HUES64 (cell line): Measurements from ENCODE around the gene PPIL6.

Experiments
- H3K27ac ChIP-seq: 2 replicates; pipeline ENCODE4 v1.7.0; 2013; ENCODE audit warnings: low read depth, low read length, inconsistent platforms
- H3K27me3 ChIP-seq: 2 replicates; pipeline ENCODE4 v1.6.1; 2013; ENCODE audit warnings: mild to moderate bottlenecking, low read length; ENCODE audit not compliant: insufficient read depth
- H3K36me3 ChIP-seq: 2 replicates; pipeline ENCODE4 v1.6.1; 2013; ENCODE audit warnings: mild to moderate bottlenecking, low read length; ENCODE audit not compliant: insufficient read depth
- H3K4me1 ChIP-seq: 2 replicates; pipeline ENCODE4 v1.6.1; 2013; ENCODE audit warnings: mild to moderate bottlenecking, low read length, moderate library complexity; ENCODE audit not compliant: insufficient read depth
- H3K4me3 ChIP-seq: 2 replicates; pipeline ENCODE4 v1.5.1; 2013; ENCODE audit warnings: mild to moderate bottlenecking, low read length, moderate library complexity
- H3K9ac ChIP-seq: 2 replicates; pipeline ENCODE4 v1.6.1; 2013; ENCODE audit warnings: mild to moderate bottlenecking, low read depth, low read length
- H3K9me3 ChIP-seq: 2 replicates; pipeline ENCODE4 v1.6.1; 2013; ENCODE audit warnings: low read depth, low read length; ENCODE audit not compliant: insufficient read depth
- WGBS: fragments of 150-250, 120-280 bp; methylation state at CpG from one replicate; pipeline ENCODE4 v1.1.7; 2013; ENCODE audit warnings: missing lambda C conversion rate; 5-methylcytosine and 5-hydroxymethylcytosine counted together

Gene PPIL6

GRCh38 chr6:109429496-109429895 lies 10.9 kb downstream of the PPIL6 start:
- H3K36me3 ChIP-seq: no peaks in the 10 kb centered on the region
- no peaks in the 10 kb centered on the region for H3K4me1 ChIP-seq
- no peaks in the 10 kb centered on the region for H3K9me3 ChIP-seq
- H3K27ac ChIP-seq: no peak overlapping the region
- WGBS: 92% methylated on average over 3 of the region's 3 CpGs
- H3K9ac ChIP-seq: no peak overlapping the region
- no peaks in the 10 kb centered on the region for H3K27me3 ChIP-seq
- no peak overlapping the region for H3K4me3 ChIP-seq

GRCh38 chr6:109428889-109429477 lies 11.4 kb downstream of the PPIL6 start:
- Histone ChIP-seq H3K4me3 (no peak overlapping the region), H3K4me1 (no peaks in the 10 kb centered on the region), H3K36me3 (no peaks in the 10 kb centered on the region), H3K9me3 (no peaks in the 10 kb centered on the region), H3K9ac (no peak overlapping the region), H3K27me3 (no peaks in the 10 kb centered on the region), H3K27ac (no peak overlapping the region)
- WGBS: 91% methylated on average over 6 of the region's 7 CpGs

- Histone ChIP-seq H3K4me3 (no peak overlapping the region), H3K4me1 (no peaks in the 10 kb centered on the region)
- 100% methylated on average over 2 of the region's 2 CpGs for WGBS
Observed at GRCh38 chr6:109424946-109425345, 15.5 kb downstream of the PPIL6 start.

GRCh38 chr6:109421184-109421583 lies 19.2 kb downstream of the PPIL6 start:
- no peaks in the 10 kb centered on the region for H3K36me3 ChIP-seq
- 89% methylated on average over 1 of the region's 1 CpG for WGBS
- H3K4me1 ChIP-seq: no peaks in the 10 kb centered on the region
- H3K9me3 ChIP-seq: no peaks in the 10 kb centered on the region
- H3K9ac ChIP-seq: no peak overlapping the region
- H3K27ac ChIP-seq: no peak overlapping the region
- H3K27me3 ChIP-seq: no peaks in the 10 kb centered on the region
- no peak overlapping the region for H3K4me3 ChIP-seq

More at GRCh38 chr6:109424946-109425345, 15.5 kb downstream of the PPIL6 start:
- Histone ChIP-seq H3K9me3 (no peaks in the 10 kb centered on the region), H3K27me3 (no peaks in the 10 kb centered on the region), H3K9ac (no peak overlapping the region), H3K27ac (no peak overlapping the region), H3K36me3 (no peaks in the 10 kb centered on the region)

- Histone ChIP-seq H3K27me3 (no peaks in the 10 kb centered on the region), H3K9ac (no peak overlapping the region), H3K4me1 (no peaks in the 10 kb centered on the region), H3K4me3 (no peak overlapping the region), H3K9me3 (no peaks in the 10 kb centered on the region), H3K27ac (no peak overlapping the region), H3K36me3 (no peaks in the 10 kb centered on the region)
- WGBS: 79% methylated on average over 1 of the region's 1 CpG
Observed at GRCh38 chr6:109420751-109421150, 19.7 kb downstream of the PPIL6 start.

- 93% methylated on average over 4 of the region's 4 CpGs for WGBS
- Histone ChIP-seq H3K4me1 (no peaks in the 10 kb centered on the region), H3K27me3 (no peaks in the 10 kb centered on the region), H3K4me3 (no peak overlapping the region), H3K9ac (no peak overlapping the region), H3K36me3 (no peaks in the 10 kb centered on the region), H3K27ac (no peak overlapping the region), H3K9me3 (no peaks in the 10 kb centered on the region)
Observed at GRCh38 chr6:109417646-109418045, 22.8 kb downstream of the PPIL6 start.

- 100% methylated on average over 1 of the region's 2 CpGs for WGBS
- no peaks in the 10 kb centered on the region for H3K27me3 ChIP-seq
- no peaks in the 10 kb centered on the region for H3K4me1 ChIP-seq
- H3K4me3 ChIP-seq: no peak overlapping the region
- no peaks in the 10 kb centered on the region for H3K9me3 ChIP-seq
- no peak overlapping the region for H3K27ac ChIP-seq
- no peaks in the 10 kb centered on the region for H3K36me3 ChIP-seq
- H3K9ac ChIP-seq: no peak overlapping the region
Observed at GRCh38 chr6:109411034-109411433, 29.4 kb downstream of the PPIL6 start.

GRCh38 chr6:109406196-109406595 lies 34.2 kb downstream of the PPIL6 start:
- no peak overlapping the region for H3K27ac ChIP-seq
- no peaks in the 10 kb centered on the region for H3K36me3 ChIP-seq
- H3K27me3 ChIP-seq: no peaks in the 10 kb centered on the region
- 99% methylated on average over 4 of the region's 4 CpGs for WGBS
- H3K4me3 ChIP-seq: no peak overlapping the region
- H3K4me1 ChIP-seq: no peaks in the 10 kb centered on the region
- no peak overlapping the region for H3K9ac ChIP-seq
- no peaks in the 10 kb centered on the region for H3K9me3 ChIP-seq

- WGBS: 91% methylated on average over 3 of the region's 4 CpGs
- H3K27ac ChIP-seq: no peak overlapping the region
Observed at GRCh38 chr6:109397020-109397419, 43.4 kb downstream of the PPIL6 start.

GRCh38 chr6:109396046-109396718 lies 44.2 kb downstream of the PPIL6 start:
- H3K27me3 ChIP-seq: no peaks in the 10 kb centered on the region
- 96% methylated on average over 12 of the region's 12 CpGs for WGBS
- H3K4me3 ChIP-seq: no peak overlapping the region
- no peak overlapping the region for H3K27ac ChIP-seq
- no peaks in the 10 kb centered on the region for H3K9me3 ChIP-seq
- H3K36me3 ChIP-seq: no peaks in the 10 kb centered on the region
- no peaks in the 10 kb centered on the region for H3K4me1 ChIP-seq
- no peak overlapping the region for H3K9ac ChIP-seq

More at GRCh38 chr6:109397020-109397419, 43.4 kb downstream of the PPIL6 start:
- Histone ChIP-seq H3K4me1 (no peaks in the 10 kb centered on the region), H3K27me3 (no peaks in the 10 kb centered on the region), H3K9ac (no peak overlapping the region), H3K9me3 (no peaks in the 10 kb centered on the region), H3K36me3 (no peaks in the 10 kb centered on the region), H3K4me3 (no peak overlapping the region)

GRCh38 chr6:109393886-109394281 lies 46.5 kb downstream of the PPIL6 start:
- no peaks in the 10 kb centered on the region for H3K27me3 ChIP-seq
- WGBS: 85% methylated on average over 2 of the region's 2 CpGs
- H3K27ac ChIP-seq: no peak overlapping the region
- H3K4me1 ChIP-seq: no peaks in the 10 kb centered on the region
- H3K9me3 ChIP-seq: no peaks in the 10 kb centered on the region
- no peaks in the 10 kb centered on the region for H3K36me3 ChIP-seq
- no peak overlapping the region for H3K4me3 ChIP-seq
- H3K9ac ChIP-seq: no peak overlapping the region
